ENCODE measurements around the gene KIF1A. TPM values are rescaled to one million over a fixed set of nuclear protein-coding genes. Genes with fewer than 3 reads are reported as not detected.

The KIF1A gene
- total and polyA plus RNA-seq, 2 of the 13 experiments (the other 11 are each of a cell fraction or from before 2014, with no cell fraction given), result 0.01 TPM; not detected in 1

- TF ChIP-seq PRMT3 (CRISPR knock-in tag; IDR thresholded peaks at IDR 0.05; ENCODE audit: borderline replicate concordance, low read depth) (no peak), PAX8 (CRISPR knock-in tag; IDR thresholded peaks at IDR 0.05; ENCODE audit: borderline replicate concordance) (peak; percentile 52; the same call in 1 of the 2 replicates), TP53 (CRISPR knock-in tag; conservative IDR thresholded peaks at IDR 0.05) (no peak), ZNF20 (CRISPR knock-in tag; IDR thresholded peaks at IDR 0.05) (no peak), HOXA9 (CRISPR knock-in tag; IDR thresholded peaks at IDR 0.05; ENCODE audit: borderline replicate concordance) (no peak), ZMAT5 (CRISPR knock-in tag; IDR thresholded peaks at IDR 0.05; ENCODE audit: borderline replicate concordance, low read depth) (no peak), GTF3A (CRISPR knock-in tag; conservative IDR thresholded peaks at IDR 0.05) (peak; percentile 70; the same call in 1 of the 2 replicates), ELF3 (CRISPR knock-in tag; IDR thresholded peaks at IDR 0.05) (peak; percentile 50; the same call in 1 of the 2 replicates), NCOA5 (CRISPR knock-in tag; IDR thresholded peaks at IDR 0.05) (no peak), PHF5A (CRISPR knock-in tag; IDR thresholded peaks at IDR 0.05; ENCODE audit: low read depth, unreplicated experiment) (peak; percentile 56), ARNTL (CRISPR knock-in tag; IDR thresholded peaks at IDR 0.05) (no peak), CREB1 (IDR thresholded peaks at IDR 0.05) (no peak), CREB1 (CRISPR knock-in tag; IDR thresholded peaks at IDR 0.05) (no peak), ZFY (CRISPR knock-in tag; IDR thresholded peaks at IDR 0.05) (no peak), HES4 (CRISPR knock-in tag; IDR thresholded peaks at IDR 0.05; ENCODE audit: borderline replicate concordance) (peak; percentile 89; the same call in 1 of the 2 replicates), ZNF614 (CRISPR knock-in tag; IDR thresholded peaks at IDR 0.05; ENCODE audit: borderline replicate concordance) (peak; percentile 19; the same call in 1 of the 2 replicates), ZNF737 (CRISPR knock-in tag; IDR thresholded peaks at IDR 0.05; ENCODE audit: borderline replicate concordance) (no peak), ZFP41 (CRISPR knock-in tag; IDR thresholded peaks at IDR 0.05; ENCODE audit: borderline replicate concordance) (no peak), ZNF292 (CRISPR knock-in tag; IDR thresholded peaks at IDR 0.05; ENCODE audit: borderline replicate concordance, low read depth) (no peak), ZC3H4 (CRISPR knock-in tag; IDR thresholded peaks at IDR 0.05; ENCODE audit: borderline replicate concordance) (no peak; the same call in 1 of the 2 replicates), FOXA1 (IDR thresholded peaks at IDR 0.05) (no peak), FOXA1 (CRISPR knock-in tag; IDR thresholded peaks at IDR 0.05) (no peak), MNT (IDR thresholded peaks at IDR 0.05) (no peak), ZNF281 (CRISPR knock-in tag; IDR thresholded peaks at IDR 0.05; ENCODE audit: borderline replicate concordance) (no peak)
Measured at GRCh38 chr2:240856151-240856980, 36.3 kb upstream of the KIF1A start (continued).
